ENCODE data around the gene ASIP. TPM values are rescaled to one million over a fixed set of nuclear protein-coding genes. Genes with fewer than 3 reads are reported as not detected.
"Not testable (repeated sequence)": the region's sequence is repeated elsewhere in the genome, so short reads cannot be mapped to it uniquely, and the experiment has no call there.

ASIP gene
- total RNA-seq, 1 experiment from 2014 or later: not detected

- H3K9me3 ChIP-seq: peaks cover 20% of the 10 kb centered on the region
- no peak for DNase-seq
- H3K4me3 ChIP-seq (ENCODE audit: low read depth, low read length): no peak overlapping the region
- H3K36me3 ChIP-seq (ENCODE audit: control insufficient read depth, insufficient read depth, low read length): no peaks in the 10 kb centered on the region
- H3K27me3 ChIP-seq (replicated peaks; ENCODE audit: control insufficient read depth, insufficient read depth, low read length): 0 out of 2 replicates have a peak, but pooled peaks cover 2% of the 10 kb centered on the region
- intact Hi-C loops (cut with micrococcal nuclease; ENCODE audit: unreplicated experiment): no loop called here
- no peak for TF ChIP-seq CTCF (IDR thresholded peaks at IDR 0.05; ENCODE audit: insufficient read depth in 1 of 2, low read depth in 1 of 2, low read length in 1 of 2, severe bottlenecking in 1 of 2, unreplicated experiment in 1 of 2)
- BruUV-seq (replicated peaks): no TSS peak
- Mint-ChIP-seq H3K36me3 (ENCODE audit: insufficient read depth, unreplicated experiment) (no peaks in the 10 kb centered on the region), H3K4me1 (ENCODE audit: low read depth, unreplicated experiment) (no peaks in the 10 kb centered on the region), H3K9me3 (ENCODE audit: unreplicated experiment) (peaks cover 29% of the 10 kb centered on the region), H3K27ac (ENCODE audit: unreplicated experiment) (no peak overlapping the region), H3K27me3 (ENCODE audit: insufficient read depth, unreplicated experiment) (peaks cover 30% of the 10 kb centered on the region), H3K4me3 (ENCODE audit: unreplicated experiment) (no peak overlapping the region)
- CTCF ChIA-PET: no interaction called here
- POLR2A ChIA-PET: no interaction called here
- H3K4me1 ChIP-seq: no peaks in the 10 kb centered on the region
These were observed 3.3 kb upstream of the ASIP start for GRCh38 chr20:34237942-34238341.

DNA sequence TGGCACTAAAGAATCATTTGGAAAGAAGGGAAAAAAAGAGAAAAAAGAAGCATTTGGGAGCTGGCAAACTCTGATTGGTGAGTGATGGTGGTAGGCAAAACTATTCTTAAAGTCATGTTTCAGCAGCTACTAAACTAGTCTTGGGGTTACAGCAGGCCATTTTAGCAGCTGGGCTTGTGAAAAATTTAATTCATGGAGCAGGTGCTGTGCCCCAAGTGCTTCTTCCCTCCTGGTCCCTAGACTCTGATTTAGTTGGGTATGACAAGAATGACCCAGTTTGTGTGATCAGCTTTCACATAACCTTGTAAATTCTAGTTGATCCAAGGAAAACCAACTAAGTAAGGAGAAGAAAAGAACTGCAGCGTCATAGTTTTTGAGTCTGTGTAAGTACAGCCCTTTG, 1.1 kb upstream of the ASIP start:
- Mint-ChIP-seq H3K36me3 (ENCODE audit: insufficient read depth, unreplicated experiment) (no peaks in the 10 kb centered on the region), H3K4me3 (ENCODE audit: unreplicated experiment) (no peak overlapping the region), H3K27me3 (ENCODE audit: insufficient read depth, unreplicated experiment) (peaks cover 30% of the 10 kb centered on the region), H3K27ac (ENCODE audit: unreplicated experiment) (no peak overlapping the region), H3K4me1 (ENCODE audit: low read depth, unreplicated experiment) (no peaks in the 10 kb centered on the region), H3K9me3 (ENCODE audit: unreplicated experiment) (peaks cover 29% of the 10 kb centered on the region)
- BruUV-seq (replicated peaks): no TSS peak
- Histone ChIP-seq H3K4me1 (no peaks in the 10 kb centered on the region), H3K4me3 (ENCODE audit: low read depth, low read length) (no peak overlapping the region), H3K9me3 (peaks cover 20% of the 10 kb centered on the region), H3K36me3 (ENCODE audit: control insufficient read depth, insufficient read depth, low read length) (no peaks in the 10 kb centered on the region), H3K27me3 (replicated peaks; ENCODE audit: control insufficient read depth, insufficient read depth, low read length) (no peaks in the 10 kb centered on the region)
- no peak for DNase-seq
- intact Hi-C loops (cut with micrococcal nuclease; ENCODE audit: unreplicated experiment): no loop called here
- POLR2A ChIA-PET: no interaction called here
- CTCF ChIA-PET: interaction anchor here (1.1 kb wide), 1 partner anchor 50 kb away, joined by 3 read pairs; no protein-coding TSS in a partner anchor
- TF ChIP-seq CTCF (IDR thresholded peaks at IDR 0.05; ENCODE audit: insufficient read depth in 1 of 2, low read depth in 1 of 2, low read length in 1 of 2, severe bottlenecking in 1 of 2, unreplicated experiment in 1 of 2): no peak

DNA sequence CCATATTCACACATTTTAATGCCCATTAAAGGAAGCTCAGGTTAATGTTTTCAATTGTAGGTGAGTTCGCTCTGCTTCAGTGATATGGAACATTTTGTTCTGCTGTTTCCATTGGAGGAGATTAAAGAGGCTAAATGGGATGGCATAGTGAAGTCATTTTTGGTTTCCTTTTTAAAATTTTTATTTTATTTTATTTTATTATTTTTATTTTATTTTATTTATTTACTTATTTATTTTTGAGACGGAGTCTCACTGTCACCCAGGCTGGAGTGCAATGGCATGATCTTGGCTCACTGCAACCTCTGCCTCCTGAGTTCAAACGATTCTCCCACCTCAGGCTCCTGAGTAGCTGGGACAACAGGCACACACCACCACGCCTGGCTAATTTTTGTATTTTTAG, 792 bp downstream of the ASIP start:
- H3K36me3 ChIP-seq (ENCODE audit: control insufficient read depth, insufficient read depth, low read length); intact Hi-C loops (cut with micrococcal nuclease; ENCODE audit: unreplicated experiment); POLR2A ChIA-PET; H3K4me3 Mint-ChIP-seq (ENCODE audit: unreplicated experiment); BruUV-seq (replicated peaks); DNase-seq; H3K4me1 ChIP-seq; H3K4me1 Mint-ChIP-seq (ENCODE audit: low read depth, unreplicated experiment); H3K36me3 Mint-ChIP-seq (ENCODE audit: insufficient read depth, unreplicated experiment); H3K27ac Mint-ChIP-seq (ENCODE audit: unreplicated experiment); H3K4me3 ChIP-seq (ENCODE audit: low read depth, low read length); H3K27me3 ChIP-seq (replicated peaks; ENCODE audit: control insufficient read depth, insufficient read depth, low read length): not testable (repeated sequence)
- CTCF ChIA-PET: interaction anchor here (0.6 to 1.0 kb wide), 2 partner anchors 14 to 31 kb away, joined by 3 read pairs; no protein-coding TSS in a partner anchor
- Mint-ChIP-seq H3K27me3 (ENCODE audit: insufficient read depth, unreplicated experiment) (peaks cover 24% of the 10 kb centered on the region), H3K9me3 (ENCODE audit: unreplicated experiment) (peaks cover 21% of the 10 kb centered on the region)
- peaks cover 16% of the 10 kb centered on the region for H3K9me3 ChIP-seq

DNA sequence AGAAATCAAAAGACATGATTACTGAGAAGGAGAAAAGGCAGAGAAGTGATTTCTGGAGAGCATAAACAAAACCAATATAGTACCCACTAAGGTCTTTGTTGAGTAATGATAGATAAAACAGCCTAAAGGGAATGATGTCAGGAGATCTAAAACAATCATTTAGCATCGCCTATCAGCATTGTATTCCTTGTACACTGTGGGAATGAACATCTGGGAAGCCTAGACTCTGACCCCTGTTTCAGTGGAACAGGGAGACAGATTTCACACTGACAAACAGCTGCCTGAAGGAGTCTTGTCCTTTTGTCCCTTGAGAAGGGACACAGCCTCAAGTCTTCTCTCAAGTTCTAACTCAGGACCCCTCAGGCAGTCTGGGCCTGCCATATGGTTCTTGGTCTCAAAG, 1.7 kb downstream of the ASIP start:
- Histone ChIP-seq H3K9me3 (peaks cover 9% of the 10 kb centered on the region; the same call in 1 of the 2 replicates), H3K4me3 (ENCODE audit: low read depth, low read length) (no peak overlapping the region), H3K4me1 (no peaks in the 10 kb centered on the region), H3K27me3 (replicated peaks; ENCODE audit: control insufficient read depth, insufficient read depth, low read length) (no peaks in the 10 kb centered on the region), H3K36me3 (ENCODE audit: control insufficient read depth, insufficient read depth, low read length) (no peaks in the 10 kb centered on the region)
- Mint-ChIP-seq H3K4me3 (ENCODE audit: unreplicated experiment) (no peak overlapping the region), H3K9me3 (ENCODE audit: unreplicated experiment) (peaks cover 13% of the 10 kb centered on the region), H3K4me1 (ENCODE audit: low read depth, unreplicated experiment) (no peaks in the 10 kb centered on the region), H3K27ac (ENCODE audit: unreplicated experiment) (no peak overlapping the region), H3K36me3 (ENCODE audit: insufficient read depth, unreplicated experiment) (no peaks in the 10 kb centered on the region), H3K27me3 (ENCODE audit: insufficient read depth, unreplicated experiment) (peaks cover 22% of the 10 kb centered on the region)
- POLR2A ChIA-PET: no interaction called here
- CTCF ChIA-PET: interaction anchor here (0.6 to 1.0 kb wide), 2 partner anchors 12 to 30 kb away, joined by 3 read pairs; no protein-coding TSS in a partner anchor
- BruUV-seq (replicated peaks): no TSS peak
- intact Hi-C loops (cut with micrococcal nuclease; ENCODE audit: unreplicated experiment): no loop called here
- TF ChIP-seq CTCF (IDR thresholded peaks at IDR 0.05; ENCODE audit: insufficient read depth in 1 of 2, low read depth in 1 of 2, low read length in 1 of 2, severe bottlenecking in 1 of 2, unreplicated experiment in 1 of 2): no peak
- DNase-seq: no peak

Measured in Caco-2 (cell line).